Liver (tissue), 3 donors: Measurements from ENCODE around the gene CPSF4.

Source experiments
- EGR1 ChIP-seq, 2 donors: IDR thresholded peaks; 2 replicates each; pipeline ENCODE4 v1.6.1; 2016 to 2018; ENCODE audit warnings: antibody characterized with exemption in 2 of 2, low read depth in 2 of 2
- HNF4A ChIP-seq, 2 donors: conservative IDR thresholded peaks; 2 replicates each; pipeline ENCODE4 v1.6.1; 2016; ENCODE audit warnings: antibody characterized with exemption in 2 of 2, mild to moderate bottlenecking in 2 of 2
- HNF4G ChIP-seq: IDR thresholded peaks from 2 replicates; pipeline ENCODE4 v1.6.1; 2016; ENCODE audit warnings: antibody characterized with exemption
- RAD21 ChIP-seq, 2 donors: IDR thresholded peaks; 2 replicates each; pipeline ENCODE4 v1.6.1; 2016; ENCODE audit warnings: antibody characterized with exemption in 2 of 2, mild to moderate bottlenecking in 2 of 2
- SP1 ChIP-seq: IDR thresholded peaks from 2 replicates; pipeline ENCODE4 v1.6.1; 2018; ENCODE audit warnings: antibody characterized with exemption, mild to moderate bottlenecking
- TF ChIP-seq, protein P1 (sequence below): fragments of 150-350 bp; IDR thresholded peaks from 2 replicates; pipeline ENCODE4 v1.5.1; 2017; ENCODE audit warnings: improper control_type of control experiment, low read depth, low read length; ENCODE audit not compliant: missing input control
- TF ChIP-seq, protein P2 (sequence below): IDR thresholded peaks from 2 replicates; pipeline ENCODE4 v1.6.1; 2016; ENCODE audit warnings: antibody characterized with exemption, mild to moderate bottlenecking
- TF ChIP-seq, protein P3 (sequence below): IDR thresholded peaks from 2 replicates; pipeline ENCODE4 v1.6.1; 2016; ENCODE audit warnings: antibody characterized with exemption
- TF ChIP-seq, protein P4 (sequence below): IDR thresholded peaks from 2 replicates; pipeline ENCODE4 v1.6.1; 2016; ENCODE audit warnings: antibody characterized with exemption
- TF ChIP-seq, protein P5 (sequence below): IDR thresholded peaks from 2 replicates; pipeline ENCODE4 v1.6.1; 2016; ENCODE audit warnings: antibody characterized with exemption
- donor health status: healthy.
- donor health status: healthy.

DNA sequence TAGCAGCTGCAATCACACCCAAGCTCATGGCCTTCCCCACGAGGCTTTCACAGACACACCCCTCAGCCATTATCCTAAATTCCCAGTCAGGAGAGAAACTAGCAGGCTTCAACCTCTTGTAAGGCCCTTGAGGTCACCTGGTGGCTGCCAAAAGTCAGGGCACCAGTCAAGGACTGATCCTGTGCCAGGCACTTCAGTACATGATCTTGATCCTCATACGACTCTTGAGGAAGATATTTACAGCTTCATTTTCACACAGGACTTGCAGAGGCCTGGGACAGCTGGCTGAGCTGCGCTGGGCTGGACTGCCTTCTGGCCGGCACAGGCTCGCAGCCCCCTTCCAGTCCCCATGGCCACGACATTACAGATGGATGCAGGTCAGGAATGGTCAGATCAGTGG is 39.1 kb upstream of the CPSF4 start:
- TF ChIP-seq, protein P1, sequence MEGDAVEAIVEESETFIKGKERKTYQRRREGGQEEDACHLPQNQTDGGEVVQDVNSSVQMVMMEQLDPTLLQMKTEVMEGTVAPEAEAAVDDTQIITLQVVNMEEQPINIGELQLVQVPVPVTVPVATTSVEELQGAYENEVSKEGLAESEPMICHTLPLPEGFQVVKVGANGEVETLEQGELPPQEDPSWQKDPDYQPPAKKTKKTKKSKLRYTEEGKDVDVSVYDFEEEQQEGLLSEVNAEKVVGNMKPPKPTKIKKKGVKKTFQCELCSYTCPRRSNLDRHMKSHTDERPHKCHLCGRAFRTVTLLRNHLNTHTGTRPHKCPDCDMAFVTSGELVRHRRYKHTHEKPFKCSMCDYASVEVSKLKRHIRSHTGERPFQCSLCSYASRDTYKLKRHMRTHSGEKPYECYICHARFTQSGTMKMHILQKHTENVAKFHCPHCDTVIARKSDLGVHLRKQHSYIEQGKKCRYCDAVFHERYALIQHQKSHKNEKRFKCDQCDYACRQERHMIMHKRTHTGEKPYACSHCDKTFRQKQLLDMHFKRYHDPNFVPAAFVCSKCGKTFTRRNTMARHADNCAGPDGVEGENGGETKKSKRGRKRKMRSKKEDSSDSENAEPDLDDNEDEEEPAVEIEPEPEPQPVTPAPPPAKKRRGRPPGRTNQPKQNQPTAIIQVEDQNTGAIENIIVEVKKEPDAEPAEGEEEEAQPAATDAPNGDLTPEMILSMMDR = no peak
- TF ChIP-seq, protein P2, sequence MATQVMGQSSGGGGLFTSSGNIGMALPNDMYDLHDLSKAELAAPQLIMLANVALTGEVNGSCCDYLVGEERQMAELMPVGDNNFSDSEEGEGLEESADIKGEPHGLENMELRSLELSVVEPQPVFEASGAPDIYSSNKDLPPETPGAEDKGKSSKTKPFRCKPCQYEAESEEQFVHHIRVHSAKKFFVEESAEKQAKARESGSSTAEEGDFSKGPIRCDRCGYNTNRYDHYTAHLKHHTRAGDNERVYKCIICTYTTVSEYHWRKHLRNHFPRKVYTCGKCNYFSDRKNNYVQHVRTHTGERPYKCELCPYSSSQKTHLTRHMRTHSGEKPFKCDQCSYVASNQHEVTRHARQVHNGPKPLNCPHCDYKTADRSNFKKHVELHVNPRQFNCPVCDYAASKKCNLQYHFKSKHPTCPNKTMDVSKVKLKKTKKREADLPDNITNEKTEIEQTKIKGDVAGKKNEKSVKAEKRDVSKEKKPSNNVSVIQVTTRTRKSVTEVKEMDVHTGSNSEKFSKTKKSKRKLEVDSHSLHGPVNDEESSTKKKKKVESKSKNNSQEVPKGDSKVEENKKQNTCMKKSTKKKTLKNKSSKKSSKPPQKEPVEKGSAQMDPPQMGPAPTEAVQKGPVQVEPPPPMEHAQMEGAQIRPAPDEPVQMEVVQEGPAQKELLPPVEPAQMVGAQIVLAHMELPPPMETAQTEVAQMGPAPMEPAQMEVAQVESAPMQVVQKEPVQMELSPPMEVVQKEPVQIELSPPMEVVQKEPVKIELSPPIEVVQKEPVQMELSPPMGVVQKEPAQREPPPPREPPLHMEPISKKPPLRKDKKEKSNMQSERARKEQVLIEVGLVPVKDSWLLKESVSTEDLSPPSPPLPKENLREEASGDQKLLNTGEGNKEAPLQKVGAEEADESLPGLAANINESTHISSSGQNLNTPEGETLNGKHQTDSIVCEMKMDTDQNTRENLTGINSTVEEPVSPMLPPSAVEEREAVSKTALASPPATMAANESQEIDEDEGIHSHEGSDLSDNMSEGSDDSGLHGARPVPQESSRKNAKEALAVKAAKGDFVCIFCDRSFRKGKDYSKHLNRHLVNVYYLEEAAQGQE = no peak
- TF ChIP-seq, protein P3, sequence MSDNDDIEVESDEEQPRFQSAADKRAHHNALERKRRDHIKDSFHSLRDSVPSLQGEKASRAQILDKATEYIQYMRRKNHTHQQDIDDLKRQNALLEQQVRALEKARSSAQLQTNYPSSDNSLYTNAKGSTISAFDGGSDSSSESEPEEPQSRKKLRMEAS = no peak
- TF ChIP-seq, protein P4, sequence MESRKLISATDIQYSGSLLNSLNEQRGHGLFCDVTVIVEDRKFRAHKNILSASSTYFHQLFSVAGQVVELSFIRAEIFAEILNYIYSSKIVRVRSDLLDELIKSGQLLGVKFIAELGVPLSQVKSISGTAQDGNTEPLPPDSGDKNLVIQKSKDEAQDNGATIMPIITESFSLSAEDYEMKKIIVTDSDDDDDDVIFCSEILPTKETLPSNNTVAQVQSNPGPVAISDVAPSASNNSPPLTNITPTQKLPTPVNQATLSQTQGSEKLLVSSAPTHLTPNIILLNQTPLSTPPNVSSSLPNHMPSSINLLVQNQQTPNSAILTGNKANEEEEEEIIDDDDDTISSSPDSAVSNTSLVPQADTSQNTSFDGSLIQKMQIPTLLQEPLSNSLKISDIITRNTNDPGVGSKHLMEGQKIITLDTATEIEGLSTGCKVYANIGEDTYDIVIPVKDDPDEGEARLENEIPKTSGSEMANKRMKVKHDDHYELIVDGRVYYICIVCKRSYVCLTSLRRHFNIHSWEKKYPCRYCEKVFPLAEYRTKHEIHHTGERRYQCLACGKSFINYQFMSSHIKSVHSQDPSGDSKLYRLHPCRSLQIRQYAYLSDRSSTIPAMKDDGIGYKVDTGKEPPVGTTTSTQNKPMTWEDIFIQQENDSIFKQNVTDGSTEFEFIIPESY = no peak
- no peak for TF ChIP-seq RAD21 (IDR thresholded peaks at IDR 0.05)
- no peak for TF ChIP-seq HNF4G
- TF ChIP-seq SP1 = no peak
- no peak for TF ChIP-seq EGR1 (IDR thresholded peaks at IDR 0.05; ENCODE audit: low read depth in 2 of 2)
- no peak for TF ChIP-seq HNF4A (conservative IDR thresholded peaks at IDR 0.05)
- TF ChIP-seq, protein P5, sequence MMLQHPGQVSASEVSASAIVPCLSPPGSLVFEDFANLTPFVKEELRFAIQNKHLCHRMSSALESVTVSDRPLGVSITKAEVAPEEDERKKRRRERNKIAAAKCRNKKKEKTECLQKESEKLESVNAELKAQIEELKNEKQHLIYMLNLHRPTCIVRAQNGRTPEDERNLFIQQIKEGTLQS = no peak
